NCI-H2227 (cell line): Measurements from ENCODE around the gene PERP.
"Not testable (repeated sequence)": the region's sequence is repeated elsewhere in the genome, so short reads cannot be mapped to it uniquely, and the experiment has no call there.

Experiments
- DNase-seq: peaks from one replicate; lab custom pipeline; 2025; ENCODE audit not compliant: unreplicated experiment; lab: John Stamatoyannopoulos, UW

PERP gene

DNA sequence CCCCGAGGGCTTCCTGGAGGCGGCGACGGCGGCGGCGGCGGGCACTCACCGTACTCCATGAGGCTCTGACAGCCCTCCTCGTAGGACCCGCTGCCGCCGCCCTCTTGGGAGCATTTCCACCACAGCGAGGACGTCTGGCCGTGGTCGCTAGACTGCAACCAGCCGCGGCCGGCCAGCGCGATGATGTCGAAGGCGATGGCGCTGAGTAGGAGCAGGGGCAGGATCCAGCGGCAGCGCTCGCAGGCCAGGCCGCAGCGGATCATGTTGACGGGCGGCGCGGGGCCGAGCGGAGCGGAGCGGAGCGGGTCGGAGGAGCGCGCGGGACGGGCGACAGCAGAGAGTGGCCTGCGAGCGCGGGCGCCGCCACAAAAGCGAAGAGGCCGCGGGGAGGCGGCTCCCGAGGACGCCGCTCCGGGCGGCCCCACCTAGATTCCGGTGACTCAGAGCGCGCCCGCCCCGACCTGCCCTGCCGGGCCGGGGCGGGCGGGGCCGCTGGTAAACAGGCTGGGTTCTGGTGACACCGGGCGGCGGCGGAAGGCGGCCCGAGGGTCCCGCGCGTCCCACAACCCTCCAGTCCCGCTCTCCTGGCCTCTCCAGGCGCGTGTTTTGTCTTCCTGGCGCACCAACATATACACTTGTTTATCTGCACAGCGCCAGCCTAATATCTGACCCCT lies at the start of gene PERP:
Gene PERP (minus strand): TSS at position 342 of the 674 bp plus-strand sequence. CDS start 79 bp downstream, at position 263.
- DNase-seq = no peak

- no peak for DNase-seq
Observed at GRCh38 chr6:138155443-138155842, 48.2 kb upstream of the PERP start.

- DNase-seq = no peak
Observed at GRCh38 chr6:138146544-138146943, 39.3 kb upstream of the PERP start.

DNA sequence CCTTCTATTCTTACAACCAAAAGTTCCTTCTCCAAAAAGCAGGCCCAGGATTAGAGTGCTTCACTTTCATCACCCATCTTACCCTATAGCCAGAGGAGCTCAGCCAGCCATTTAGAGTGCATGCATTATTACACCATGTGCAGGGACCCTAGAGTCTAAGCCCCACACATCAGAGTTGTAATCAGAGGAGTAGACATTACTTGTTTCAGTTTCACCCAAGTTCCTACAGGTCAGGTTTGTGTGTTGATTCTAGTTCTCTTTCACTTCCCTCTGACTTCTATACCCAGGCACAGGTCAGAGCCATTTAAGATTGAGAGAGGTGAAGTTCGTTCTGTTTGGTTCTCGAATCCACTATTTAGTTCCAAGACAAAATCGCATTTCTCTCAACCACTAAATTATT lies 38.2 kb upstream of the PERP start:
- no peak for DNase-seq

- DNase-seq = no peak
Observed at GRCh38 chr6:138142806-138143205, 35.6 kb upstream of the PERP start.

DNA sequence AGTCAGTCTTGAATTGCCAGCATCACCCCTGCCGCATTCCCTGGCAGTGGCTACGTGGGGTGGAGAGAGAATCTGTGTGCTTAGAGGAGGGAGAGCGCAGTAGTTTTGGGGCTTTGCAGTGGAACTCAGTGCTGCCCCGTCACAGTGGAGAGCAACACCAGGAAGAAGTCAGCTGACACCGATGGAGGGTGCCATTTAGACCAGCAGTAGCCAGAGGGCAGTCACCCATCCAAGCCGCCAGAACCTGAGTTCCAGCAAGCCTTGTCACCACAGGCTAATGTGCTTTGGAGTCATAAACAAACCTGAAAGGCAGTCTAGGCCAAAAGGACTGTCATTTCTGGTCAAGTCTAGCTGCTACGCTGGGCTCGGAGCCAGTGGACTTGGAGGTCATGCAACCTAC lies 22.0 kb upstream of the PERP start:
- DNase-seq = no peak

DNA sequence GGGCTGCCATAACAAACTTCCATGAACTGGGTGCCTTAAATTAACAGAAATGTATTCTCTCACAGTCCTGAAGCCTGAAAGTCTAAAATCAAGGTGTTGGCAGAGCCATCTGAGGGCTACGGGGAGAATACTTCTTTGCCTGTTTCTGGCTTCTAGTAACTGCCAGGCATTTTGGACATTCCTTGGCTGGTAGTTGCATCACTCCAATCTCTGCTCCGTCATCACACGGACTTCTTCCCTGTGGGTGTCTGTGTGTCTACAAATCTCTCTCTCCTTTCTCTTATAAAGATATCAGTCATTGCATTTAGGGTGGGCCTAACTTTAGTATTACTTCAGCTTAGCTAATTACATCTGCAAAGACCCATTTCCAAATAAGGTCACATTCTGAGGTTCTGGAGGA lies 20.9 kb upstream of the PERP start:
- DNase-seq = no peak

- no peak for DNase-seq
Observed at GRCh38 chr6:138124096-138124495, 16.9 kb upstream of the PERP start.

DNA sequence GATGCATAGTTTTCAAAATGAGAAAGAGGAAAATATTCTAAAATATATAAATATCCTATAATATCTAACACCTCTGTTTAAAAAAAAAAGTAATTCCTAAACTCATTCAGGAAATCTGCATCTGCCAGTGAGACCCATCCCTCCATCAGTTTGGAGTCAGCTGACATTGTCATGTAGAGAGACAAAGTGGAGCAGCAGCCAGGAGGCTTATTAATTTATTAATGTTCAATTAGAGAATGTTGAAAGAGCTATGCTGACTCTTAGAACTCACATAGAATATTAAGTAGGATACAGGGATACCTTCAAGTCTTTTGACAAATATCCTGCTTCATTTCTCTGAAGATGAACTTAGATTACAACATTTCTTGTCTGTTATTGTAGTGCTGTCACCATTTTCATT lies 12.8 kb upstream of the PERP start:
- DNase-seq = no peak

- not testable (repeated sequence) for DNase-seq
Observed at GRCh38 chr6:138119229-138119628, 12.0 kb upstream of the PERP start.

- no peak for DNase-seq
Observed at GRCh38 chr6:138117376-138117914, 10.2 kb upstream of the PERP start.

DNA sequence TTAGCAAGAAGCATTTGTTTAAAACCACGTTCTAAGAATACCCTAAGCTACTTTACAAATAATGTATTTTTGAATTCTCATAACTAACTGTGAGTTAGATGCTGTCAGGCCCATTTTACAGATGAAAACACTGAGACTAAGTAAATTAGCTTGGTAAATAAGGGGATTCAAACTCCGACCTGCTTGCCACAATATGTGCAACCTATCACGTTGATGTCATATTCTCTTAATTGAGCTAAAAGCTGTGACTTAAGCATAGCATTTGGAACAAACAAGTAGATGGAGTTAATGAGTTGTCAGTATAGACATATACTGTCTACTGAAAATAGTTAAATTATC lies 9.4 kb upstream of the PERP start:
- no peak for DNase-seq

- DNase-seq = peak; percentile 57
Observed at GRCh38 chr6:138115877-138116660, 8.8 kb upstream of the PERP start.

- no peak for DNase-seq
Observed at GRCh38 chr6:138115201-138115600, 8.0 kb upstream of the PERP start.

DNA sequence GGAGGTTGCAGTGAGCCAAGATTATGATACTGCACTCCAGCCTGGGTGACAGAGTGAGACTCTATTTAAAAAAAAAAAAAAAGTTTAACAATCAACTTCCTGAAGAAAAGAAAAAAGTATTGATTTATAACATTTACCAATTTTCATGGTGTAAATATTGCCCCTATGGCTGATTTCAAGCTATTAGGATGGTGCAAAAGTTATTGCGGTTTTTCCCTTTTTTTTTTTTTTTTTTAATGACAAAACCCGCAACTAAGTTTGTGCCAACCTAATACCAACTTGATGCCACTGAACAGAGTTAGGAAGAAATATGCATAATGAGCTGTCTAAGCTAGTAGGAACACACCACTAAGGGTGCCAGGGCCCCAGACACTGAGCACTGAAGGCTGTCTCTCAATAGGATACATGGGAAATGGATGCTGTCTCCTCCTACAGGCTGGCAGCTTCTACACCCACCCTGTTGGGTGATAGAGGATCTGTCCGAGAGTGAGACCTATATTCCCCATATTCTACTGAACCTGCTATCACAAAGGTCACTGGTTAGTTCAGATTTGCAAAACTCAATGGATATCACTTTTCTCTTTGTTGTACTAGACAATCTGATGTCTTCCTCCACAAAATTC lies 6.5 kb upstream of the PERP start:
- no peak for DNase-seq

DNA sequence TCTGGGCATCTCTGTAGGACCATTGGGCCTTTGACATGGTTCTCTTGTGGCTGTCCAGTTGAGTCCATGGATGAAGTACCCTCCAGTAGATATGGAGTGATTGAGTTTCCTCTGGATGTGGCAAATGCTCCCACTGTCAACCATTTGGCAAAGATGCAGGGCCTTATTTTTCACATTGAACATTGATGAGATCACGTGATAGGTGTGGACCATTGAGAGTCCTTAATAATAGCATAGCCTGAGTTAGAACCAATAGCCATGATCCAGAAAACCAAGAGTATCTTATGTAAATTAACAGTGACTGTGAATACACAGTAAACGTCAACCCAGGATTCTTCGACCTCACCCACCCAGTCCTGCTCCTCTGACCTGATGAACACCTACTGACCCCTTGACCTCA lies 3.0 kb upstream of the PERP start:
- no peak for DNase-seq

GRCh38 chr6:138109042-138109997 lies 2.1 kb upstream of the PERP start:
- DNase-seq = peak; percentile 7

DNA sequence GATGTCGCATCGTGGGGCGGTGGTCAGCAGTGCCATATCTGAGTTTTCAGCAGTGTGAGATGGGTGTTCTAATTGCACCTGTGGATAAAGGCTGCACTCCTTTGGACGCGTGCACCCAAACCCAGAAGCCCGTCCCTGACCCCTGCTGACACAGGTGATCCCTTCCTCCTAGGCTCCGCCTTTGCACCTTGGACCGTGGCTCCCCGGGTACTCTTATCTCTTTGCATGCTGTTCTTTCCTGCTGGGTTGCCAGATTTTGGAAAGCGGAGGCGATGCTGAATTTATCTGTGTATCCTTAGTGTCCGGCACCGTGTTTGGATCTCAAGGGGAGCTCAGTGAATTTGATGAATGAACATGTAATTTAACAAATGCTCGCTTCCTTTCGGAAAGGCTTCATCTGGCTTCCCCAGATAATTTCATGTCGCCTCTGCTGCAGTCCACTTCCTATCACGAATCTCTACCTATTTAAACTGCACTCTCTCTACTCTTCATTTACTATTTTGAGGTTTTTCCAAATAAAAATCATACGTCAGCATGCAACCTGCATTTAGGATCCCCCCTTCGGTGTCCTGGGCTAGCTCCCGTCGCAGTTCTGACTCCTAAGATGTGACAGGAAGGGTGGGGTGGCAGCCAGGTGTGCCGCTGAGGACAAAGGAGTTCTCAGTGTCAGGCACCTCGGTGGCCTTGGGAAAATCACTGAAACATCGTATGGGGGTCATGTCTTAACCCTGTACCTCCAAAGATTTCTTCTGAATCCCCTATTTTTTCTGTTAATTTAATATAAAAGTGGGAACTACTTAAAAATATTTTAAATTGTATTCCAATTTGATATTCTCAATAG lies 753 bp upstream of the PERP start:
- no peak for DNase-seq

- DNase-seq = no peak
Observed at GRCh38 chr6:138106665-138107077, 548 bp downstream of the PERP start.
